Stimulated activated naive CD8-positive, alpha-beta T cell treated with anti-CD3 and anti-CD28 coated beads, Interleukin-15, Interleukin-2, amounts not matched to agents 100 U/mL and 50 U/mL, for 24 hours (primary cell): ENCODE measurements around the gene MDH2.
"Not testable (repeated sequence)": the region's sequence is repeated elsewhere in the genome, so short reads cannot be mapped to it uniquely, and the experiment has no call there.

ENCODE experiments used
- ATAC-seq: fragments of 150-1000 bp; cut with Tn5 transposase; one replicate; pipeline ENCODE4 v1.10.0; 2021
- DNase-seq: peaks from one replicate; pipeline ENCODE4 v3.0.0; 2021

The MDH2 gene

DNA sequence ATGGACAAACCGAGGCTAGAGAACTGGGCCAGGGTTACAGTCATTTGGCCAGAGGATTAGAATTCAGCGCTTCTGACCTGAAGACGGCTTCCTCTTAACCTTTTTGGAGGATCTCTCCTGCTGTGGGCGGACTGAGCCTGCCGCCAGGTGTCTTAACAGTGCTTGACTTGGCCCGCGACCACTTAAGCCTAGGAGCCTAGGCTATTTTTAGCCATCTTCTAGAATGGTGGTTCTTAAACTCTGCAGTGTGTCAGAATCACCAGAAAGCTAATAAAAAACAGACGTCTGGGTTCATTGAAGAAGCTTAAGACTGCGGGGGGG, 722 bp downstream of the MDH2 start:
- DNase-seq: peak; percentile 30
- no peak for ATAC-seq

GRCh38 chr7:76049295-76049694, 1.4 kb downstream of the MDH2 start:
- peak; percentile 10 for DNase-seq
- ATAC-seq: no peak

GRCh38 chr7:76050545-76050944, 2.6 kb downstream of the MDH2 start:
- ATAC-seq: no peak
- DNase-seq: no peak

GRCh38 chr7:76051840-76052239, 3.9 kb downstream of the MDH2 start:
- DNase-seq: no peak
- no peak for ATAC-seq

GRCh38 chr7:76052681-76053080, 4.8 kb downstream of the MDH2 start:
- ATAC-seq: not testable (repeated sequence)

DNA sequence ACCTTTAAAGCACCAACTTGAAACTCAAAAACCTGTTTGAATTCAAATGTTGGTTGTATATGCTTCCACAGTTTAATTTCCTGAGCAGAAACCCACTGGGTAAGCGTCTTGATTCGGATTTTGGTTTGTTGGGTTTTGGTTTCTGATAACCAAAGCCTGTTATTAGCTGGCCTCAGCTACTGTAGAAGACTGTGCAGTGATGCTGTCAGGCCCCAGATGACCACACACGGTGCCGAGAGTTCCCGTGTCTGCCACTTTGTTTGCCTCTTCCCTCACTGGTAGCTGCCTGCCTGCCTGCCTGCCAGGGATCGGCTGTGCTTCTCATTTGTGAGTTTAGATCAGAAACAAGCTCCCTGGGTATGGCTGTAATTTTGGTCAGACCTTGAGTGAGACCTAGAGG, 5.6 kb downstream of the MDH2 start:
- no peak for ATAC-seq
- no peak for DNase-seq

More at GRCh38 chr7:76052681-76053080, 4.8 kb downstream of the MDH2 start:
- DNase-seq: not testable (repeated sequence)

- ATAC-seq (no peak), DNase-seq (no peak)
Observed at GRCh38 chr7:76054123-76055120, 6.5 kb downstream of the MDH2 start.

GRCh38 chr7:76056241-76056640, 8.3 kb downstream of the MDH2 start:
- ATAC-seq: no peak
- no peak for DNase-seq

- ATAC-seq: no peak
Observed at GRCh38 chr7:76057103-76057812, 9.4 kb downstream of the MDH2 start.

GRCh38 chr7:76057813-76058145, 9.9 kb downstream of the MDH2 start:
- no peak for ATAC-seq
- no peak for DNase-seq

More at GRCh38 chr7:76057103-76057812, 9.4 kb downstream of the MDH2 start:
- no peak for DNase-seq

DNA sequence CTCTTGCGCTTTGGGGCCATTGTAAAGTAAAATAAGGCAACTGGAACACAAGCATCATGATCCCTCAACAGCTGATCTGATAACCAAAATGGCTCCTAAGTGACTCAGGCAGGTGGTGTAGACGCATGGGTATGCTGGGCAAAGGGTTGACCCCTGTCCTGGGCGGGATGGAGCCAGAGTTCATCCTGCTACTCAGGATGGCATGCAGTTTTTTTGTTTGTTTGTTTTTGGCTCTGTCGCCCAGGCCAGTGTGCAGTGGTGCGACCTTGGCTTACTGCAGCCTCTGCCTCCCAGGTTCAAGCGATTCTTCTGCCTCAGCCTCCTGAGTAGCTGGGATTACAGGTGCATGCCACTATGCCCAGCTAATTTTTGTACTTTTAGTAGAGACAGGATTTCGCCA, 10.8 kb downstream of the MDH2 start:
- not testable (repeated sequence) for ATAC-seq, DNase-seq

- DNase-seq (no peak), ATAC-seq (no peak)
Observed at GRCh38 chr7:76060842-76061241, 12.9 kb downstream of the MDH2 start.

GRCh38 chr7:76062254-76062653, 14.3 kb downstream of the MDH2 start:
- DNase-seq: no peak
- ATAC-seq: no peak

- ATAC-seq: no peak
- no peak for DNase-seq
Observed at GRCh38 chr7:76063114-76063513, 15.2 kb downstream of the MDH2 start.

GRCh38 chr7:76063525-76063924, 15.6 kb downstream of the MDH2 start:
- DNase-seq: no peak
- ATAC-seq: no peak

GRCh38 chr7:76064208-76064970, 16.5 kb downstream of the MDH2 start:
- DNase-seq (no peak), ATAC-seq (no peak)

- DNase-seq (peak; percentile 18), ATAC-seq (peak; percentile 78)
Observed at GRCh38 chr7:76065016-76065612, 17.2 kb downstream of the MDH2 start.

DNA sequence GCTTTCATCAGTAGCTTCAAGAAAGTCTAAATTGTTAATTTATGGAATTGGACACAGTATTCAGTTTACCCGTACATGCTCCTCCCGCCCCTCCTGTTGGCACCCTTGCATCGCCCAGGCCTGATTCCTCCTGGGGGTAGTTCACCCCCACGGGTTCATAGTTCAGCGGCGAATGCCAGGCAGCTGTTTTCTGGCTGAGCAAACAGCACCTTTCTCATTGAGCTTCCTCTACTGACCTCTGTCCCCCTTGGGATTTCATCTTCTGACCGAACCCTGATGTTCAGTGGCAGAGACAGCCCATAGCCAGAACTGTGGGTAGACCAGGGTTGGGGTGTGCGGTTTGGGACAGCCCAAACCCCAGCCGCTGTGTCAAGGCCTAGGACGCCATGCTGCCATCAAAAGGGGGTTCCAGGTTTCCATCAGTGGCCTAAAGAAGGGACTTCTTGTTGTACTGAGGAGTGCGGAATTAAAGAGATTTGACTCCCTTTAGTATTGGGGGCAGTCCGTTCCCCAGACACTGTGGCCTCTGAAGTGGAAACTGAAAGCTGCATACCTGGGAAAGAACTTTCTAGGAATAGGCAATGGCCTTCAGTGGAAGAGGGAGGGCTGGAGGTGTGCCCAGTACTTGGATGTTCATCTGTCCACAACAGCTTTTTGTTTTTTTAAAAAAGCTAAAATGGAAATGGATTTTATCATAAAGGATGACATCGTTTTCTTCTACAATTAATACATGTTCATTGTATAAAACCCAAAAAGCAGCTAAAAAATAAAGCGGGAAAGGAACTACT, 19.0 kb downstream of the MDH2 start:
- ATAC-seq (no peak), DNase-seq (no peak)

DNA sequence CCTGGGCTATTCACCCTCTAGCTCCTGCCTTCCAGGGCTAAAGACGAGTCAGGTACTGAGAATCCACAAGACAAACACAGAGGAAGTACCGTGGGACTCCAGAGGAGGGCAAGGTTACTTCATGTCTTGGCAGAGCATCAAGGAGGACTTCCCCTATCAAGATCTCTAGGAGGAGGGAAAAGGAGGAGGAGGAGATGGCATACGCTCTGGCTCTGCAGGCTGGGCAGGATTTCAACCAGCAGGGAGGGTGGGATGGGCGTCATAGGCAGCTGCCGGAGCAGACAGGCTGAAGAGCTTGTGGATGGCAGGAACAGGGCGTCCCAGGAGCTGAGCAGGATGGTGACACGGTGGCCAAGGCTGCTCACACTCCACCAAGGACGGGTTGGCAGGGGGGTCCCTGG, 21.3 kb downstream of the MDH2 start:
- ATAC-seq (no peak), DNase-seq (no peak)

DNA sequence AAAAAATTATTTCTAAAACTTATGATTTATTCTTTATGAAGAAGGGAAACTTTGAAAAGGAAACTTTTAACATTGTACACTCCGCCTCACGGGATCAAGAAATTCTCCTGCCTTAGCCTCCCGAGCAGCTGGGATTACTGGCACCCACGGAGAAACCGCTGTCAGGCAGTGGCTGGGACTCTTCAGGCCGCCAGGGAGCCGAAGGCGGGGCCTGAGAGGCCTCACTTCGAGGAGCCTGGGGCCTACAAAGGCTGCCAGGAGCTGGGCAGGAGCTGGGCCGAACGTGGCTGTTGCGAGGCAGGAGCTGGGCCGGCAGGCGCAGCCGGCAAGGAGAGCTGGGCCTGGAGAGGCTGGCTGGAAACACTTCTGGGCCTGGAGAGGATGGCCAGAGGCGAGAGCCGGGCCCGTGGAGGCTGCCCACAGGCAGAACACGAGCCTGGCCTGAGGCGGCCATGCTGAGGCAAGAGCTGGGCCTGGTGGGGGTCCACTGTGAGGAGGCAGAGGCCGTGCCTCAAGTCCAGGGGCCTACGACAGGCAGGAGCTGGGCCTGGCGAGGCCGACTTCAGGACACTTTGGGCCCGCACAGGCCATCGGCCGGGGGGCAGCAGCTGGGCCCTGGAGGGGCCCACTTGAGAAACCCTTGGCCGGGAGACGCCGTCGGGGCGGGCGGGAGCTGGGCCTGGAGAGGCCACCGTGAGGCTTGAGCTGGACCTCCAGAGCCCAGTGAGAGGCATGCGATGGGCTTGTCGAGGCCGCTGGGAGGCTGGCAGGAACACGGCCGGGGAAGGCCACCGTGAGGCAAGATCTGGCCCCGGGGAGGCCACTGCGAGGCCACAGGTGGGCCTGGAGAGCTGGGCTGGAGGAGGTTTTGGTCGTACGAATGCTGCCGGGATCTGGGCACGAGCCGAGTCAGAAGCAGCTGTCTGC, 23.7 kb downstream of the MDH2 start:
- DNase-seq (no peak), ATAC-seq (no peak)
